ENCODE data around the gene TBCD.
A peak's percentile ranks its signal among the peaks of the same experiment; 100 is the strongest.

The TBCD gene

GRCh38 chr17:82751571-82752370, at the start of gene TBCD:
TBCD (plus strand) TSS chr17:82752065; CDS start chr17:82752194, 129 bp downstream.
- peak; percentile 68 for DNase-seq (ENCODE audit: low read depth)

- no peak for DNase-seq (ENCODE audit: low read depth)
Measured at GRCh38 chr17:82702231-82702927, 49.5 kb upstream of the TBCD start.

GRCh38 chr17:82703036-82703745, 48.7 kb upstream of the TBCD start:
- no peak for DNase-seq (ENCODE audit: low read depth)

GRCh38 chr17:82703935-82704865, 47.7 kb upstream of the TBCD start:
- DNase-seq (ENCODE audit: low read depth) = no peak

GRCh38 chr17:82704886-82705285, 47.0 kb upstream of the TBCD start:
- no peak for DNase-seq (ENCODE audit: low read depth)

GRCh38 chr17:82705756-82706155, 46.1 kb upstream of the TBCD start:
- no peak for DNase-seq (ENCODE audit: low read depth)

GRCh38 chr17:82709024-82709675, 42.7 kb upstream of the TBCD start:
- DNase-seq (ENCODE audit: low read depth) = no peak

- no peak for DNase-seq (ENCODE audit: low read depth)
Measured at GRCh38 chr17:82709676-82710498, 42.0 kb upstream of the TBCD start.

GRCh38 chr17:82710499-82711232, 41.2 kb upstream of the TBCD start:
- no peak for DNase-seq (ENCODE audit: low read depth)

GRCh38 chr17:82713071-82713723, 38.7 kb upstream of the TBCD start:
- no peak for DNase-seq (ENCODE audit: low read depth)

GRCh38 chr17:82716203-82717010, 35.5 kb upstream of the TBCD start, which contains the start of gene FN3KRP:
FN3KRP (plus strand) TSS chr17:82716706; CDS start chr17:82716756, 50 bp downstream.
- peak; percentile 89 for DNase-seq (ENCODE audit: low read depth)

GRCh38 chr17:82718986-82719685, 32.7 kb upstream of the TBCD start:
- no peak for DNase-seq (ENCODE audit: low read depth)

- DNase-seq (ENCODE audit: low read depth) = no peak
Measured at GRCh38 chr17:82720204-82720603, 31.7 kb upstream of the TBCD start.

GRCh38 chr17:82722341-82723013, 29.4 kb upstream of the TBCD start:
- no peak for DNase-seq (ENCODE audit: low read depth)

- no peak for DNase-seq (ENCODE audit: low read depth)
Measured at GRCh38 chr17:82723169-82723807, 28.6 kb upstream of the TBCD start.

GRCh38 chr17:82726427-82726826, 25.4 kb upstream of the TBCD start:
- no peak for DNase-seq (ENCODE audit: low read depth)

All from CMK (cell line).